H1 (cell line): ENCODE measurements around the gene NOSIP. TPM values are rescaled to one million over a fixed set of nuclear protein-coding genes. Genes with fewer than 3 reads are reported as not detected.
A peak's percentile ranks its signal among the peaks of the same experiment; 100 is the strongest.

ENCODE experiments used
- CTCF ChIA-PET: fragments of 300-600 bp; sonication (Branson Sonifier 250); formaldehyde crosslinking; loops from one replicate; lab custom pipeline; 2021; ENCODE audit not compliant: partially characterized antibody; lab: Charles Lee
- POLR2A ChIA-PET: fragments of 300-600 bp; sonication (Branson Sonifier 250); formaldehyde crosslinking; loops from one replicate; lab custom pipeline; 2021; ENCODE audit warnings: inconsistent platforms; ENCODE audit not compliant: partially characterized antibody; lab: Charles Lee
- DNase-seq, 2 experiments: peaks; one replicate each; pipeline versions ENCODE4 v3.0.0 to v3.0.0-alpha.2; 2010 to 2022; ENCODE audit warnings: low spot score in 2 of 2, low read depth in 1 of 2, mixed read lengths in 1 of 2
- FAIRE-seq: peaks from 2 replicates; lab custom pipeline; 2011; peaks lifted over from hg19 to GRCh38; lab: Jason Lieb, UNC
- H2AFZ ChIP-seq: 2 replicates; pipeline ENCODE4 v1.8.1; 2012; ENCODE audit warnings: low read length, inconsistent platforms
- H2AK5ac ChIP-seq: 2 replicates; pipeline ENCODE4 v1.6.1; 2013; ENCODE audit warnings: low read depth, low read length
- H2BK120ac ChIP-seq: replicated peaks from 2 replicates; pipeline ENCODE3; 2013; ENCODE audit warnings: low read depth, low read length, inconsistent platforms
- H2BK12ac ChIP-seq: 2 replicates; pipeline ENCODE4 v1.6.1; 2013; ENCODE audit warnings: low read depth, low read length
- H2BK15ac ChIP-seq: 2 replicates; pipeline ENCODE4 v1.6.1; 2013; ENCODE audit warnings: low read length
- H2BK20ac ChIP-seq: 2 replicates; pipeline ENCODE4 v1.6.1; 2013; ENCODE audit warnings: low read length
- H2BK5ac ChIP-seq: 2 replicates; pipeline ENCODE4 v1.6.1; 2013; ENCODE audit warnings: low read depth, low read length
- H3K14ac ChIP-seq: 2 replicates; pipeline ENCODE4 v1.6.1; 2013; ENCODE audit warnings: inconsistent platforms; ENCODE audit not compliant: insufficient read length
- H3K18ac ChIP-seq: 2 replicates; pipeline ENCODE4 v1.6.1; 2013; ENCODE audit warnings: low read length; ENCODE audit errors: extremely low read depth
- H3K23ac ChIP-seq: 2 replicates; pipeline ENCODE4 v1.6.1; 2013; ENCODE audit warnings: inconsistent platforms; ENCODE audit not compliant: insufficient read length
- H3K23me2 ChIP-seq: 2 replicates; pipeline ENCODE4 v1.6.1; 2013; ENCODE audit warnings: low read depth, low read length
- H3K27ac ChIP-seq: 2 replicates; pipeline ENCODE4 v1.6.1; 2011; ENCODE audit warnings: low read depth, low read length, inconsistent platforms
- H3K27me3 ChIP-seq, 4 experiments: replicated peaks in 1 of 4; 1 replicate in 1 of 4; 2 replicates in 3 of 4; pipeline versions ENCODE4 v1.6.1 to v1.8.1; 2011 to 2013; ENCODE audit warnings: low read length in 3 of 4, mild to moderate bottlenecking in 3 of 4, inconsistent platforms in 2 of 4, mixed read lengths in 2 of 4, moderate library complexity in 1 of 4; ENCODE audit not compliant: control insufficient read depth in 3 of 4, insufficient read depth in 3 of 4; ENCODE audit errors: extremely low read depth in 1 of 4
- H3K36me3 ChIP-seq, 4 experiments: 2 replicates each; pipeline versions ENCODE4 v1.6.1 to v1.8.1; 2011 to 2013; ENCODE audit warnings: mild to moderate bottlenecking in 4 of 4, low read length in 3 of 4, moderate library complexity in 2 of 4, control low read depth in 1 of 4, inconsistent platforms in 1 of 4; ENCODE audit not compliant: insufficient read depth in 4 of 4, control insufficient read depth in 2 of 4
- H3K4ac ChIP-seq: replicated peaks from 2 replicates; pipeline ENCODE3; 2013; ENCODE audit warnings: low read length, low read depth, mixed read lengths, inconsistent platforms; ENCODE audit not compliant: insufficient read length
- H3K4me1 ChIP-seq, 4 experiments: replicated peaks in 1 of 4; 1 replicate in 1 of 4; 2 replicates in 3 of 4; pipeline versions ENCODE4 v1.6.1 to v1.8.1; 2011 to 2013; ENCODE audit warnings: low read length in 3 of 4, inconsistent platforms in 2 of 4, mixed read lengths in 1 of 4; ENCODE audit not compliant: insufficient read depth in 4 of 4, control insufficient read depth in 3 of 4
- H3K4me2 ChIP-seq, 2 experiments: 2 replicates each; pipeline versions ENCODE4 v1.6.1 to v1.8.1; 2011 to 2013; ENCODE audit warnings: low read depth in 2 of 2, low read length in 2 of 2, control low read depth in 1 of 2, inconsistent platforms in 1 of 2, mild to moderate bottlenecking in 1 of 2; ENCODE audit not compliant: insufficient read depth in 1 of 2
- H3K4me3 ChIP-seq, 4 experiments: fragments of 200-600, 300-600 bp in 1 of 4; sonication (generic), shearing (Covaris generic), sonication (Bioruptor Twin) in 1 of 4; 2 replicates each; pipeline versions ENCODE4 v1.5.1 to v1.8.1; 2011 to 2016; ENCODE audit warnings: low read length in 4 of 4, low read depth in 3 of 4, control low read depth in 2 of 4, inconsistent platforms in 2 of 4, mild to moderate bottlenecking in 2 of 4, mixed read lengths in 1 of 4, moderate library complexity in 1 of 4; ENCODE audit not compliant: insufficient read depth in 2 of 4; ENCODE audit errors: extremely low read depth in 1 of 4
- H3K56ac ChIP-seq: replicated peaks from 2 replicates; pipeline ENCODE3; 2013; ENCODE audit warnings: low read depth, mild to moderate bottlenecking, mixed read lengths, low read length, inconsistent platforms; ENCODE audit not compliant: insufficient read length
- H3K79me1 ChIP-seq: 2 replicates; pipeline ENCODE4 v1.6.1; 2013; ENCODE audit warnings: low read depth, low read length, control low read depth
- H3K79me2 ChIP-seq, 2 experiments: 2 replicates each; pipeline versions ENCODE4 v1.6.1 to v1.8.1; 2012 to 2013; ENCODE audit warnings: low read length in 2 of 2, mild to moderate bottlenecking in 2 of 2, inconsistent platforms in 1 of 2; ENCODE audit not compliant: insufficient read depth in 2 of 2, control insufficient read depth in 1 of 2
- H3K9ac ChIP-seq, 4 experiments: replicated peaks in 1 of 4; 1 replicate in 1 of 4; 2 replicates in 3 of 4; pipeline versions ENCODE4 v1.6.1 to v1.8.1; 2011 to 2013; ENCODE audit warnings: low read depth in 3 of 4, low read length in 3 of 4, control low read depth in 2 of 4, mild to moderate bottlenecking in 2 of 4, moderate library complexity in 2 of 4, inconsistent platforms in 1 of 4; ENCODE audit errors: extremely low read depth in 1 of 4
- H3K9me3 ChIP-seq, 2 experiments: 2 replicates each; pipeline versions ENCODE4 v1.6.1 to v1.8.1; 2012 to 2013; ENCODE audit warnings: mild to moderate bottlenecking in 2 of 2, moderate library complexity in 2 of 2, control low read depth in 1 of 2, inconsistent platforms in 1 of 2, low read depth in 1 of 2, low read length in 1 of 2, mixed read lengths in 1 of 2; ENCODE audit not compliant: insufficient read depth in 2 of 2
- H4K20me1 ChIP-seq, 2 experiments: replicated peaks in 1 of 2; 2 replicates each; pipeline versions ENCODE3 to v1.8.1; 2011 to 2013; ENCODE audit warnings: inconsistent platforms in 2 of 2, low read length in 2 of 2, mild to moderate bottlenecking in 1 of 2; ENCODE audit not compliant: insufficient read depth in 2 of 2, control insufficient read depth in 1 of 2
- H4K5ac ChIP-seq: 2 replicates; pipeline ENCODE4 v1.6.1; 2013; ENCODE audit warnings: low read length, low read depth, mixed read lengths, inconsistent platforms; ENCODE audit not compliant: insufficient read length
- H4K8ac ChIP-seq: 2 replicates; pipeline ENCODE4 v1.8.0; 2013; ENCODE audit warnings: mild to moderate bottlenecking, moderate library complexity, low read length, inconsistent platforms; ENCODE audit not compliant: insufficient read depth; ENCODE audit errors: extremely low read depth
- H4K91ac ChIP-seq: replicated peaks from 2 replicates; pipeline ENCODE3; 2013; ENCODE audit warnings: low read length, mixed read lengths, inconsistent platforms; ENCODE audit not compliant: insufficient read length
- CREB1 ChIP-seq: IDR thresholded peaks from 2 replicates; pipeline ENCODE4 v1.6.1; 2012; ENCODE audit warnings: inconsistent platforms
- GABPA ChIP-seq: IDR thresholded peaks from 2 replicates; pipeline ENCODE4 v1.6.1; 2011; ENCODE audit warnings: mild to moderate bottlenecking, low read length, moderate library complexity, borderline replicate concordance; ENCODE audit not compliant: insufficient read depth
- GTF2F1 ChIP-seq: IDR thresholded peaks from 2 replicates; pipeline ENCODE4 v1.6.1; 2012; ENCODE audit warnings: low read depth, low read length, improper control_type of control experiment, borderline replicate concordance
- RXRA ChIP-seq: IDR thresholded peaks from 2 replicates; pipeline ENCODE4 v1.6.1; 2011; ENCODE audit warnings: low read depth, mild to moderate bottlenecking, low read length, moderate library complexity; ENCODE audit not compliant: insufficient read depth
- TAF1 ChIP-seq: IDR thresholded peaks from 2 replicates; pipeline ENCODE4 v1.6.1; 2011; ENCODE audit warnings: mild to moderate bottlenecking, low read depth, low read length
- WGBS, 2 experiments: shearing (Covaris generic) in 1 of 2; methylation state at CpG; one replicate each; pipeline versions ENCODE4 v1.1.6 to v1.1.7; 2013 to 2015; ENCODE audit warnings: low lambda C conversion rate in 2 of 2, mixed read lengths in 2 of 2, inconsistent platforms in 1 of 2, low coverage in 1 of 2, missing lambda C conversion rate in 1 of 2; ENCODE audit not compliant: insufficient replicate concordance in 2 of 2, insufficient coverage in 1 of 2, insufficient read length in 1 of 2; ENCODE audit errors: extremely low coverage in 1 of 2, missing lambda C conversion rate in 1 of 2; 5-methylcytosine and 5-hydroxymethylcytosine counted together
- polyA plus RNA-seq, 7 experiments: library from polyadenylated mRNA; depleted of rRNA in 3 of 7; stranded (reverse) in 5 of 7; unstranded in 2 of 7; fragments of >200 nt in 5 of 7; fragments of 200-250 nt in 2 of 7; gene quantifications; 1 replicate in 5 of 7; 2 replicates in 1 of 7; 4 replicates in 1 of 7; pipeline versions ENCODE4 v1.2.1 to v1.2.3, GENCODE V29; 2011 to 2013; ENCODE audit warnings: missing spikeins in 2 of 7, mixed read lengths in 2 of 7
- total RNA-seq: library from RNA; stranded (reverse); fragmentation: NEBNext Ultra II Directional; extraction: Animal tissue kit (Norgen Biotek cat#: 25700); gene quantifications from 2 replicates; pipeline ENCODE4 v1.2.1, GENCODE V29; 2021

NOSIP gene
- total and polyA plus RNA-seq, 2 of the 8 experiments (the other 6 are each of a cell fraction or from before 2014, with no cell fraction given): 85.1 to 192 TPM

DNA sequence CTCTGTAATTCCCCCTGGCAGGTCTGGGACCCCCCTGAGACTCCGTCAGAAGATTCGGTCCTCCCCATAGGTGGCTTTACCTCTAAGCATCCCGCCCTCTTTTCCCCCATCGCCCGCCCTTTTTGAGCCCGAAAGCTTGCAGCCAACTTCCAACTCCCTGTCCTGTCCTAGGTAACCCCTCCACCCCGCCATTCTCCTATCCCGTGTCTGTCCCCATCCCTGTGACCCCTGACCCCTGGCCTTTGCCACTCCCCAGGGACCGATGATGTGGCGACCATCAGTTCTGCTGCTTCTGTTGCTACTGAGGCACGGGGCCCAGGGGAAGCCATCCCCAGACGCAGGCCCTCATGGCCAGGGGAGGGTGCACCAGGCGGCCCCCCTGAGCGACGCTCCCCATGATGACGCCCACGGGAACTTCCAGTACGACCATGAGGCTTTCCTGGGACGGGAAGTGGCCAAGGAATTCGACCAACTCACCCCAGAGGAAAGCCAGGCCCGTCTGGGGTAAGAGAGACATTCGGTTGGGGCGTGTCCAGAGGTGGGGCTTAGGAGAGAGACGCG, 52.1 kb downstream of the NOSIP start:
- no peak overlapping the region for H2BK15ac ChIP-seq
- FAIRE-seq: no peak
- H4K20me1 ChIP-seq: peaks cover 0 to 4% of the 10 kb centered on the region in 2 experiments
- CTCF ChIA-PET: interaction anchor here (1.1 to 1.6 kb wide), 4 partner anchors 12 to 42 kb away, joined by 4 to 10 read pairs (median 8); no protein-coding TSS in a partner anchor
- no peak overlapping the region for H2AK5ac ChIP-seq
- no peak overlapping the region for H3K23ac ChIP-seq
- H3K56ac ChIP-seq: no peak overlapping the region
- no peaks in the 10 kb centered on the region for H3K79me2 ChIP-seq
- peak overlapping the region; percentile 36 to 65 (median 49) for H3K4me3 ChIP-seq
- peaks cover 5% of the 10 kb centered on the region; the same call in 1 of the 2 replicates for H3K23me2 ChIP-seq
- H4K8ac ChIP-seq: no peak overlapping the region
- H3K4me1 ChIP-seq: peaks cover 0 to 9% (median 3%) of the 10 kb centered on the region in 4 experiments; a peak in 5 of 7 replicates
- H2BK20ac ChIP-seq: no peak overlapping the region
- H3K14ac ChIP-seq: no peak overlapping the region
- H2BK5ac ChIP-seq: no peak overlapping the region
- H4K91ac ChIP-seq: no peak overlapping the region
- no peak overlapping the region for H3K27ac ChIP-seq
- 61% methylated on average over 23 of the region's 25 CpGs; no CpG with 5 or more reads in 1 of the 2 experiments for WGBS, 2 experiments
- peak overlapping the region; percentile 56 to 86 for H3K4me2 ChIP-seq
- H2BK120ac ChIP-seq: no peak overlapping the region
- peak overlapping the region in 2 of 4 experiments; percentile 29 to 42; a peak in 4 of 7 replicates for H3K9ac ChIP-seq
- no peaks in the 10 kb centered on the region for H3K27me3 ChIP-seq
- TF ChIP-seq CREB1 (no peak), TAF1 (no peak), GABPA (no peak), GTF2F1 (no peak), RXRA (no peak)
- no peaks in the 10 kb centered on the region for H3K9me3 ChIP-seq
- peak overlapping the region; percentile 48 for H3K18ac ChIP-seq
- no peak overlapping the region for H2BK12ac ChIP-seq
- H2AFZ ChIP-seq: no peak overlapping the region
- no peak overlapping the region for H3K4ac ChIP-seq
- H4K5ac ChIP-seq: no peak overlapping the region
- H3K36me3 ChIP-seq: peaks cover 0 to 10% (median 2%) of the 10 kb centered on the region in 4 experiments; a peak in 4 of 8 replicates
- peak in 1 of 2 experiments; percentile 57 for DNase-seq
- H3K79me1 ChIP-seq: peaks cover 5% of the 10 kb centered on the region; the same call in 1 of the 2 replicates
- POLR2A ChIA-PET: interaction anchor here (0.7 to 2.7 kb wide), 13 partner anchors 9 to 161 kb away, joined by 3 to 20 read pairs (median 4); partner anchors contain the start of genes ADM5, FCGRT, NOSIP and RPL13A
